Daoy (cell line): ENCODE measurements around the gene HDLBP. TPM values are rescaled to one million over a fixed set of nuclear protein-coding genes. Genes with fewer than 3 reads are reported as not detected.
A peak's percentile ranks its signal among the peaks of the same experiment; 100 is the strongest.
"Not testable (repeated sequence)": the region's sequence is repeated elsewhere in the genome, so short reads cannot be mapped to it uniquely, and the experiment has no call there.

ENCODE experiments used
- DNase-seq: peaks from one replicate; pipeline ENCODE4 v3.0.0-alpha.2; 2015; ENCODE audit warnings: low read depth
- total RNA-seq: library from RNA; depleted of rRNA; stranded (reverse); fragments of >200 nt; shearing (Covaris generic); gene quantifications from 2 replicates; pipeline ENCODE4 v1.2.3, GENCODE V29; 2014

Gene HDLBP
- total RNA-seq, 1 experiment from 2014 or later = 244 TPM

- no peak for DNase-seq
Measured at GRCh38 chr2:241339839-241340630, 24.6 kb upstream of the HDLBP start.

GRCh38 chr2:241334813-241335212, 19.3 kb upstream of the HDLBP start:
- DNase-seq = no peak

- DNase-seq = no peak
Measured at GRCh38 chr2:241330616-241330981, 15.1 kb upstream of the HDLBP start.

DNA sequence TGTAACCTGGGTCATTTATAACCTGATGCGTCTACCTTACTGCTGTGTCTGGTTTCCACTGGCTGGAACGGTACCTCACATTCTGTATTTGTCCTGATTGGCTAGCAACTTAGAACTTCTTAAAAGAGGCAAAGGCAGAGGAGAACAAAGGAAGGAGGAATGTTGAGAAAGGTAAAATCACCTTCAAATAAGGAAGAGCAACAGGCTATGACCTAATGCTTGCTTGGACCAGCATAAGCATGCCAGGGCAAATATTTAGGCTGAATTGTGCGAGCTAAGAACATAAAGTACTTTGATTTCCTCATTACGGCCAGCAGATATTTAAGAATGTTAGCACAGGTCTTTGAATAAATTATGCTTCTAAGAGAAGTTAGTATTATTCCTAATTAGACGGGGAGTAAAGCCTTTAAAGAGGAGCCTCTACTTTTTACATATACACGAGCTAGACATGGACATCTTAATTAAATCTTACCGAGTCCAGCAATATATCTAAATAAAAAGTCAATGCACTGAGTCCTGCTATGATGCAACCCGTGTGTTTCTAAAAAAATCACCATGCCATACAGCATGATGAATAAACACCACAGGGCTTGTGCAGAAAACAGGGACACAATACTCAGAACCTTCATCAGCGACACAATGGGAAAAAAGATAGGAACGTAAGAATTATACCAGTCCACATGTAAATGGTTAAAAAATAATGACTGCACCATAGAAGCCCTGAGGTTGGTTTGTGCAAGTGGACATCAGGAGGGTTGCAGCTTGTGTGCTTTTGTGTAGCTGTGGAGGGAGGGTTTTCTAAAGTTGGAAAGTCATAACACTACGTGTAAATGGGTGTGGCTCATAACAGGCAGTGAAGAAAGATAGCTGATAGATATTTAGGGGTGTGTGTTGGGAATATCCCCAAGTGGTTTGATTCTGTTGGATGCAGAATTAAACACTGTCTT, 14.5 kb upstream of the HDLBP start:
- no peak for DNase-seq

- no peak for DNase-seq
Measured at GRCh38 chr2:241325257-241325656, 9.8 kb upstream of the HDLBP start.

DNA sequence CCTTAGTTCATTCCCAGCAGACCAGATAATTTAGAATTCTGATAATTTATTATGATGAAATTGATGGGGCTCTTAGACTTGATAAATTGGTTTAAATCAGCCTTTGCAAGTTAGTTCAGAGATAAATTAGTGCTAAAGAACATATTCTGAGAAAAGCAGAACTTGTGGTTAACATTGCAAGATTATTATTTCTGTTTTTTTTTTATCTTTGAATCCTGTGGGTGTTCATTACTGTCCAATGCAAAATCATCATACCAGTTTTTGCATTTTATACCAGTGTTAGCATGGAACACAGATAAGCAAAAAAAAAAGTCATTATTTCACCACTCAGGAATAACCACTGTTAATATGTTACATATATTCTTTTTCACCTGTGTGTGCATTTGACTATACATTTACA, 9.3 kb upstream of the HDLBP start:
- DNase-seq = no peak

GRCh38 chr2:241323778-241324177, 8.3 kb upstream of the HDLBP start:
- DNase-seq = no peak

- DNase-seq = no peak
Measured at GRCh38 chr2:241321886-241322285, 6.4 kb upstream of the HDLBP start.

GRCh38 chr2:241321033-241321432, 5.6 kb upstream of the HDLBP start:
- DNase-seq = no peak

GRCh38 chr2:241320394-241320793, 4.9 kb upstream of the HDLBP start:
- DNase-seq = no peak

GRCh38 chr2:241318830-241319229, 3.4 kb upstream of the HDLBP start:
- not testable (repeated sequence) for DNase-seq

- no peak for DNase-seq
Measured at GRCh38 chr2:241317391-241317790, 1.9 kb upstream of the HDLBP start.

- DNase-seq = no peak
Measured at GRCh38 chr2:241316825-241317224, 1.4 kb upstream of the HDLBP start.

DNA sequence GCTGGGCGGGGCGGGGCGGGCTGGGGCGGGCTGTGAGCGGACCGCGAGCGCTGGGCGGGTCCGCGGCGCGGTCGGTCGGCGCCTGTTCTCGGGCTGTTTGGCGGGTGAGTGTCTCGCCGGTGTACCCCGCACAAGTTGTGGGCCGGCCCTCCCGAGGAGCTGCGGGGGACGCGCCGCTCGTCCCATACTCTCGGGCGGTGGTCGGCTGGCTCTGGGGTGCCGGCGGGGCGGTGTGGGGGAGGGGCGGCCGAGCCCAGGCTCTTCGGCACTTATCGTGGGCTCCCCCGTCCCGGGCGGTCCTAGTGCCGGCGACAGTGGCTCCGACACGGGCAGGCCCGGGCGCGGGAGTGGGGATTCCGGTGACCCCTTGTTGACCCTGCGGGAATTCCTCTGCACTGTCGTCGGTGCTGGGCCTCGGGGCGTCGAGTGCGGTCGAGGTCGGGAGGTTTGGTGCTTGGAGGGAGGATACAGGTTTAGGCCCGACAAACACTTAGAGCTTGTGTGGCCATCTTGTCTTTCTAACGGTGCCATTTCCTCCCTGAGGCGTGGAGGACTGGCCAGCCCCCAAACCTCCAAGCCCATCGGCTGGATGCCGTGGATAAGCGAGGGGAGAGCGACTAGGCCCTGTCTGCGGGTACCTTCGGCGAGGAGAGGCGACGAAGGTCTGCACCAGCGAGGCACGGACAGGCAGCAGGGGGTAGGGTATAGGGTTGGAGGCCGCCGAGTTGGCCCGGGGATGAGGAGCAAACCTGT, 583 bp upstream of the HDLBP start, which contains the start of gene SEPTIN2:
TSS of gene SEPTIN2 (plus strand) at position 47 of the 753 bp plus-strand sequence. CDS start 8,308 bp downstream, outside the sequence.
- no peak for DNase-seq

GRCh38 chr2:241314226-241315092, 1.0 kb downstream of the HDLBP start:
- peak; percentile 68 for DNase-seq

GRCh38 chr2:241313543-241314095, 1.9 kb downstream of the HDLBP start:
- no peak for DNase-seq

DNA sequence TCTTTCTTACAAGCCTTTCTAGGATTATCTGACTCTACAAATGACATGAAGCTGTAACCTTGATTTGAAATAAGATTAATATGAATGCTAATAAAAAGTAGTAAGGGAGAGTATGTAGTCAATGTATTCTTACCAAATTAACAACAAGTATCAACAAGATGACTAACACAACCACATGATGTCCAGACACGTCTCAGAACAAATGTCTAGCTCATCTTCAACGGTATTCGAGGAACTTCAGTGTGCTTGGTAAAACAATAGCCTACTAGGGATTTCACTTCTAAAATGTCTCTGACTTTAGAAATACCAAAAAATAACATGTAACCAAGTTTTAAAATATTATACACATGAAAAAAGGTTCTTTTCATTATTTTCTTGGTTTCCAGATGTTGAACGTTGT, 3.4 kb downstream of the HDLBP start:
- no peak for DNase-seq

GRCh38 chr2:241310917-241311566, 4.4 kb downstream of the HDLBP start:
- no peak for DNase-seq

DNA sequence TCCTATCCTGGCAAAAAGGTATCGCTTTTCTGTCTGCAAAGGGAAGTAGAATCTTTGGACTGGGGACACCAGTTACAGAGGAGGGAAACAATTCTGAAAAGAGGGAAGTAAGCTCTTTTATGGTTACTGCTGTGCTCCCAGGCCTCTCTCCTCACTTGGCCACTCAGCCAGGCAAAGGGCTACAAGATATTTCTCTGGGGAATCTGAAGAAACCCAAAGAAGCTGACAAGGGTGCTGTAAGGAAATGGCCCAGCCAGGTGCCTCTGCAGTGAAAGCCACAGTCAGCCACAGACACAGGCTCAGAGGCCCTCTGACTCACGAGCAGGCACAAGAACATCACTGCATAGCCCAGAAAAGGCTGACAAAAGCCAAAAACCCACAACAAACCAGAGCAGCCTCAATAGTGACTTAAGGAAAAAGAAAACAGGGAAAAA, 5.8 kb downstream of the HDLBP start:
- DNase-seq = peak; percentile 56
